Measurements from ENCODE around the gene PSMC3IP. TPM values are rescaled to one million over a fixed set of nuclear protein-coding genes. Genes with fewer than 3 reads are reported as not detected.
A peak's percentile ranks its signal among the peaks of the same experiment; 100 is the strongest.

The PSMC3IP gene
- total and polyA plus RNA-seq, 4 donors: 0.58 to 3.0 (median 1.1) TPM

DNA sequence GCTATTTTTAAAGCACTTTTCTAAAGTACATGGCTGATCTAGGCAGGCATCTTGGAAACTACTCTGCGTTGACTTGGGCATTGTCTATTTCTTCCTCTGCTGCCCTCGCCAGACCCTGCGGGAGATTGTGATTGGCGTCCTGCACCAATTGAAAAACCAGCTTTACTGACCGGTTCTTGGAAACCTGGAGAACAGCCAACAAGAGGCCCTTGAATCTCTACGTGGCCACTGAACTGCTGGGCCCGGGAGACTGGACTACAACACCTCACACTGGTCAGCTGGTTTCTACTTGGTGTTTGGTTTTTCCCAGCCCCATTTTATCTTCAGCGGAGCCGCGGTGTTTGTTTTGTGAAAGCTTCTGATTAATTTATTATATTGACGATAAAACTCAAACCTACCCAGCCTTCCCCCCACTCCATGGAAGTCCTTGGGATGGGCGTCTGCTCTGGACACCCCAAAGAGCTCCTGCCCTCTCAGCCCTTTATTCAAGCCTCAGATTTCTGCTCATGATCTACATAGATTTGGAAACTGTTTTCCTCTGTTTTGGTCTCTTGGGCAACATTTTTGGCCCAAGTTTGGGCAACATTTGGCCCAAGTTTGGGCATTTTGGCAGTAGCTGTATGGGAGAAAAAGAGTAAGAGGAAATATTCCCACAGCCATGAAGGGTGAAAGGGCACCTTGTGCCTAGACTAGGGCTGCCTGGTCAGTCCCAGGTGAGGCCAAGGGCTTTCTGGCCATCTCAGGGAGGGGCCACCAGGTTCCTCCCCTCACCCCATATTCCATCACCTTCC lies 5.9 kb downstream of the PSMC3IP start:
- no peak for TF ChIP-seq YY1 (IDR thresholded peaks at IDR 0.05)
- peak in 1 of 2 donors; percentile 23 for TF ChIP-seq RXRA (IDR thresholded peaks at IDR 0.05)
- TF ChIP-seq FOXA2 (IDR thresholded peaks at IDR 0.05): no peak
- peak in 1 of 2 donors; percentile 18 for TF ChIP-seq HNF4A (conservative IDR thresholded peaks at IDR 0.05)
- peak; percentile 10 for TF ChIP-seq ZBTB33 (IDR thresholded peaks at IDR 0.05)

GRCh38 chr17:42568341-42569111 lies 9.0 kb downstream of the PSMC3IP start:
- TF ChIP-seq RAD21 (IDR thresholded peaks at IDR 0.05) (no peak), EGR1 (IDR thresholded peaks at IDR 0.05; ENCODE audit: low read depth in 2 of 2) (no peak), HNF4A (conservative IDR thresholded peaks at IDR 0.05) (no peak), ATF3 (IDR thresholded peaks at IDR 0.05) (no peak), FOXA1 (IDR thresholded peaks at IDR 0.05) (no peak), NR2F2 (IDR thresholded peaks at IDR 0.05) (no peak), MAX (IDR thresholded peaks at IDR 0.05) (no peak), TAF1 (conservative IDR thresholded peaks at IDR 0.05) (no peak), HNF4G (IDR thresholded peaks at IDR 0.05) (no peak), SP1 (IDR thresholded peaks at IDR 0.05) (no peak), YY1 (IDR thresholded peaks at IDR 0.05) (no peak)
- peaks cover 11 to 46% (median 36%) of the 10 kb centered on the region in 4 donors for H3K36me3 ChIP-seq (ENCODE audit: control insufficient read depth in 4 of 4, insufficient read depth in 3 of 4, low read depth in 1 of 4, low read length in 3 of 4)
- H3K27me3 ChIP-seq (ENCODE audit: control insufficient read depth in 4 of 4, insufficient read depth in 4 of 4, low read length in 3 of 4): no peaks in the 10 kb centered on the region
- no peaks in the 10 kb centered on the region for H3K9me3 ChIP-seq (ENCODE audit: control insufficient read depth in 4 of 4, low read length in 3 of 4)
- H3K27ac ChIP-seq (ENCODE audit: low read depth in 1 of 2, low read length in 2 of 2): no peak overlapping the region
- no peak overlapping the region for H3K9ac ChIP-seq (ENCODE audit: low read depth in 1 of 2, low read length in 2 of 2)
- H3K4me1 ChIP-seq (ENCODE audit: control insufficient read depth in 4 of 4, insufficient read depth in 4 of 4, low read length in 3 of 4): peaks cover 13 to 71% (median 57%) of the 10 kb centered on the region in 4 donors
- no peak for DNase-seq (ENCODE audit: low spot score)
- no peak overlapping the region for H3K4me3 ChIP-seq (ENCODE audit: low read depth in 1 of 3, low read length in 3 of 3)
- 88% methylated on average over 14 of the region's 14 CpGs for WGBS

More for the DNA sequence above, 5.9 kb downstream of the PSMC3IP start:
- Histone ChIP-seq H3K27me3 (ENCODE audit: control insufficient read depth in 4 of 4, insufficient read depth in 4 of 4, low read length in 3 of 4) (no peaks in the 10 kb centered on the region), H3K27ac (ENCODE audit: low read depth in 1 of 2, low read length in 2 of 2) (peak overlapping the region; percentile 23 to 25), H3K4me1 (ENCODE audit: control insufficient read depth in 4 of 4, insufficient read depth in 4 of 4, low read length in 3 of 4) (peaks cover under 1 to 40% (median 27%) of the 10 kb centered on the region in 4 donors), H3K36me3 (ENCODE audit: control insufficient read depth in 4 of 4, insufficient read depth in 3 of 4, low read depth in 1 of 4, low read length in 3 of 4) (peaks cover 11 to 51% (median 34%) of the 10 kb centered on the region in 4 donors), H3K9ac (ENCODE audit: low read depth in 1 of 2, low read length in 2 of 2) (no peak overlapping the region), H3K4me3 (ENCODE audit: low read depth in 1 of 3, low read length in 3 of 3) (no peak overlapping the region), H3K9me3 (ENCODE audit: control insufficient read depth in 4 of 4, low read length in 3 of 4) (no peaks in the 10 kb centered on the region)
- DNase-seq (ENCODE audit: low spot score): no peak
- 60% methylated on average over 12 of the region's 12 CpGs for WGBS
